HG03565 (cell line): ENCODE measurements around the gene MAP3K3.
"Not testable (repeated sequence)": the region's sequence is repeated elsewhere in the genome, so short reads cannot be mapped to it uniquely, and the experiment has no call there.

Source experiments
- ATAC-seq: cut with Tn5 transposase; IDR thresholded peaks from one replicate; pipeline ENCODE4 v1.9.1; 2021; ENCODE audit warnings: mild to moderate bottlenecking, moderate library complexity; ENCODE audit not compliant: unreplicated experiment

MAP3K3 gene

GRCh38 chr17:63703556-63704258, 81.5 kb downstream of the MAP3K3 start:
- ATAC-seq = no peak

GRCh38 chr17:63704259-63704576, 82.0 kb downstream of the MAP3K3 start:
- ATAC-seq = no peak

- no peak for ATAC-seq
Measured at GRCh38 chr17:63704836-63705235, 82.6 kb downstream of the MAP3K3 start.

GRCh38 chr17:63705657-63706056, 83.4 kb downstream of the MAP3K3 start:
- ATAC-seq = no peak

GRCh38 chr17:63706336-63707082, 84.3 kb downstream of the MAP3K3 start:
- ATAC-seq = no peak

GRCh38 chr17:63707151-63707550, 84.9 kb downstream of the MAP3K3 start:
- ATAC-seq = no peak

- no peak for ATAC-seq
Measured at GRCh38 chr17:63709110-63709509, 86.9 kb downstream of the MAP3K3 start.

- ATAC-seq = no peak
Measured at GRCh38 chr17:63714550-63715277, 92.5 kb downstream of the MAP3K3 start.

- no peak for ATAC-seq
Measured at GRCh38 chr17:63716426-63716825, 94.2 kb downstream of the MAP3K3 start.

- ATAC-seq = no peak
Measured at GRCh38 chr17:63718988-63719387, 96.8 kb downstream of the MAP3K3 start.

- not testable (repeated sequence) for ATAC-seq
Measured at GRCh38 chr17:63720194-63720593, 98.0 kb downstream of the MAP3K3 start.

GRCh38 chr17:63722403-63722802, 100.2 kb downstream of the MAP3K3 start:
- no peak for ATAC-seq

- ATAC-seq = no peak
Measured at GRCh38 chr17:63735691-63736090, 113.5 kb downstream of the MAP3K3 start.

- ATAC-seq = no peak
Measured at GRCh38 chr17:63740464-63741142, 118.4 kb downstream of the MAP3K3 start.

- ATAC-seq = peak; percentile 7
Measured at GRCh38 chr17:63741143-63741407, 118.9 kb downstream of the MAP3K3 start.

- peak; percentile 87 for ATAC-seq
Measured at GRCh38 chr17:63741408-63742173, 119.4 kb downstream of the MAP3K3 start, which contains the start of gene STRADA. Gene STRADA, minus strand, starts transcription at chr17:63741799. Its CDS starts 13,430 bp downstream, at chr17:63728369.
